Hematopoietic multipotent progenitor cell treated with erythropoietin and hydrocortisone succinate and interleukin-3 and kit ligand, for 6 days (in vitro differentiated cells): ENCODE data around the gene TMEM163.
"Not testable (repeated sequence)": the region's sequence is repeated elsewhere in the genome, so short reads cannot be mapped to it uniquely, and the experiment has no call there.

Experiments used
- DNase-seq: peaks from one replicate; pipeline ENCODE4 v3.0.0-alpha.2; 2015

Gene TMEM163

DNA sequence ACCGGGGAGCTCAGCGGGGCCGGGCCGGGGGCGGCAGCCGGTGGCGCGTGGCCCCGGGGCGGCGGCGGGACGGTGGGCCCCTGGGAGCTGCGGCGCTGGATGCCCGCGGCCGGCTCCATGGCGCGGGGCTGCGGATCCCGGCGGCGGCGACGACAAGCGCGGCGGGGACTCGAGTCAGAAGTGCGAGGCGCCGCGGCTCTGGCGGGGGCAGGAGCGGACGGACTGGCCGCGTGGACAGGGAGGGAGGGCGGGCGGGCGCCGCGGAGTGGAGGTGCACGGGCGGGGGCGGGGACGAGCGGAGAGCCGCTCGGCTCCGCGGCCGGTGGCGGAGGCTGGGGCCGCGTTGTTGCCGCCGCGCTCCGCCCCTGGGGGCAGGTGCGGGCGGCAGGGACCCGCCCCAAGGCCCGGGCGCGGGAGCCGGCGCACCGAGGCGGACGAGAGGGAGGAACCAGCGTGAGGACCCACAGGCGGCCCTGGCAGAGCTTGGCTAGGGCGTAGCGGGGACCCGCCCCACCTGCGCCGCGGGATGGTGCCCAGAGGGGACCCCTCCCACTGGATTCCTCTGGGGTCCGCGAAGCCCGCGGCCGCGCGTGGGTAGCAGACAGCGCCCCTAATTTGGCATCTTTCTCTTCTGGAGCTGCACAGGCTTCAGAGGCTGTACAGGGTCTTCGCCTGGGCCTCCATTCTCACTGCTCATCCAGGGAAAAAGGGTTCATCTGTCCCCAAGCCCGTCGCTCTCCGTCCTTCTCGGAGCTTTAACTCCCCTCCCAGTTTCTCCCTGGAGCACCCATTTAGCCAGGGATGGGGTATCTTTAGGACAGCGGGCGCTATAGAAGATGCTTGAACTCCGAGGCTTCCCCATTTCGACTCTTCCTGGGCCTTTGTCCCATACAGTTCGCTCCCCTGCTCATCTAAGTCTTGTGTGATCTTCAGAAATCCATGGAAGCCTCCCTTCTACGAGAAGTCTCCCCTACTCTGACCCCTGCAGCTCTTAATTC is at the start of gene TMEM163:
Gene TMEM163, minus strand, starts transcription at position 184 of the 998 bp plus-strand sequence.
- DNase-seq: no peak

DNA sequence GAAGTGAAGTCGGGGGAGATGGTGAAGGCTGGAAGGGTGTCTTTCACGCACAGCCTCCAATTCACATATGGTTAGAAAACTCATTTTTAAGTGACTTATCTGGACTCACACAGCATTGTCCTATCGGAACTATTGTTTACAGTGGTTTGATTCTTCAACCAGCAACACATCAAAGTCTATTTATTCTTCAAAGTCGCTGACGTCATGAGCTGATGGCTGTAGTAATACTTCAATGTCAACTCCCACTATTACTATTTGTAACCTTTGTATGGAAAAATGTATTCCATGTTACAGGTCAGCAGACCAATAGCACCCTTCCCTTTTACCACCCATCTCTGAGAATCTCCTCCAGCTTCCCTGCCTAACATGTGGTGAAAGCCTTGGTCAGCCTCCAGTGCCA is 47.8 kb upstream of the TMEM163 start:
- DNase-seq: no peak

DNA sequence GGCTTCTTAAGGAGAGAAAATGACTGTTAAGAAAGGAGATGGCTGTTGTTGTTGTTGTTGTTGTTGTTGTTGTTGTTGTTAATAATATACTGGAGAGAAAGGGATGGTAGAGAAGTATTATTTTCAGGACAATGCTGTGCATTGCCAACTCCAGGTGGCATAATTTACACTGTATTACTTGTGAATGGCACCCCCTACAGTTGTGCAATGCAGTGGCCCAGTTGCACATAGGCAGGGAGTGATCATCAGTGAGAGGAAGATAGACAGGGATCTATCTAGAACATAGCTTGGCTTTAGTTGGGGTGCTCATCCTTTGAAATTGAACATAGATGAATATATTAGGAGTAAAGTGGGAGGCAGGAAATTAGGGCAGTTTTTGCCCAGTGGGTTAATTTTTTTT is 47.2 kb upstream of the TMEM163 start:
- DNase-seq: no peak

DNA sequence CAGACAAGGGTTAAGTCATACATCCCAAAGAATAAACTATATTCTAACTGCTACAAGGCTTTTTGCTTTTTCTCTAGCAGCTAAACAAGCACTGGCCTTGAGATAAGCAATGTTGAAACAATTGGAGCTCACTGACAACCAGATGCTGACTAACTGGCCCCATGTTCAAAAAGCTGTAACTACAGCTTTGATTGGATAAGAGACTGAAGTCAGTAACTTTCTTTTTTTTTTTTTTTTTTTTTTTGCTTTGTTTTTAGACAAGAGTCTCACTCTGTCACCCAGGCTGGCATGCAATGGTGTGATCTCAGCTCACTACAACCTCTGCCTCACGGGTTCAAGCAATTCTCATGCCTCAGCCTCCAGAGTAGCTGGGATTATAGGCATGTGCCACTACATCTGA is 45.4 kb upstream of the TMEM163 start:
- no peak for DNase-seq

DNA sequence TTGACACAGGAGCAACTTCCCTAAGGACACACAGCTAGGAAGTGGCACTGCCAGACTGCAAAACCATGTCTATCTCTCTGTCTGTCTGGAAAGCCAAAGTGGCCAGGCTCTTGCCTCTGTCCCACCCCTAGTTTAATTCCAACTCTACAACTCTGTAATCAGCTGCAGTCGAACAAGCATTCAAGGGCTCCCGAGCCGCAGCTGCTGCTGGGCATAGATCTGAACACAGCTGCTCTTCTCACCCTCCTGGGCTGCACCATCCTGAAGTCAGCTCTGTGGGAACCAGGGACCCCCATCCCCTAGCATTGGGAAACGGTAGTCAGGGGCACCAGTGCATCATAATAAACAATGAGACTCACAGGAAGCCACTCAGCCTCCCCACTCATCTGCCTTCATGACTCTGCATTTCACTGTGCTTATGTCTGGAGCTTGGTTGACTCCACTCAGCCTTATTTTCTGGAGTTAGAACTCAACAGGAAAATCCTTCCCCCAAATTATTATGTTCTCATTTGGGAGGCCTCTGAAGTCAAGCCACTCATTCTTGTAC is 44.4 kb upstream of the TMEM163 start:
- no peak for DNase-seq

DNA sequence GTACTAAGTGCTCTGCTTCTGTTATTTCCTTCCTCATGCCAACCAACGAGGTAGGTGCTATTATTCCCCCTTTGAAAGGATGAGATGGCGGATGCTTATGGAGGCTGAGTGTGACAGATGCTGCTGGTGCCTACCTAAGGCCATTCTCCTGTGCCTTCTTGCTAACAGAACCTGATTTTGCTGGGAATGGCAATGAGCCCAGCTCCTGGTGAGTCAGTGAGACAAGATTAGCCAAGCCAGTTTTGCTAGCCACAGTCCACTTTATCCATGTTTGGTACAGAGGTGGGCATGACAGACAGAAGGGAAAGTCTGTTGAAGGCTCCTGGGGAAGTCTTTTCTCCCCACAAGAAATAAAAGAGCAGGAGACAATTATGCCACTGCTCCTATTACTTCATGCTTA is 43.7 kb upstream of the TMEM163 start:
- no peak for DNase-seq

DNA sequence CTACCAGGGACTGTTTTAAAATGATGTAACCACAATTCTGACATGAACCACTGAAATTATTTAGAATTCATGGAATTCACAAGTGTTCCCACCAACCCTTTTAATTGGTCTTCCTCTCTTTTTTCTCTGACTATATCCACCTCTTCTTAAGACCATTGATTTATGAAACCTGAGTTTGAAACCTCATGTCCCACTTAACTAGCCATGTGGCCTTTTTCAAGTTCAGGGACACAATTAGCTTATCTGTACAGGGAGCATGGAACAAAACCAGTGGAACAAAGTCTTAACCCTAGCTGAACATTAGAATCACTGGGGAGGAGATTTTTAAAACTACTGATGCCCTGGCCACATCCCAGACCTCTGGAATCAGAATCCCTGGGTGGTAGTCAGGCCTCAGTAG is 41.6 kb upstream of the TMEM163 start:
- DNase-seq: no peak

DNA sequence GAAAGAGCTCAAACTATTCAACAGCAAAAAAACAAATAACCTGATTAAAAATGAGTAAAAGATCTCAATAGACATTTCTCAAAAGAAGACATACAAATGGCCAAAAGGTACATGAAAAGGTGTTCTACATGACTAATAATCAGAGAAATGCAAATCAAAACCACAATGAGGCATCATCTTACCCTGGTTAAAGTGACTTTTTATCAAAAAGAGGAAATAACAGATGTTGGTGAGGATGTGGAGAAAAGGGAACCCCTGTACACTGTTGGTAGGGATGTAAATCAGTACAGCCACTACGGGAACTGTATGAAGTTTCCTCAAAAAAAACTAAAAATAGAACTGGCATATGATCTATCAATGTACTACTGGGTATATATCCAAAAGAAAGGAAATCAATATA is 39.8 kb upstream of the TMEM163 start:
- DNase-seq: peak; percentile 18

DNA sequence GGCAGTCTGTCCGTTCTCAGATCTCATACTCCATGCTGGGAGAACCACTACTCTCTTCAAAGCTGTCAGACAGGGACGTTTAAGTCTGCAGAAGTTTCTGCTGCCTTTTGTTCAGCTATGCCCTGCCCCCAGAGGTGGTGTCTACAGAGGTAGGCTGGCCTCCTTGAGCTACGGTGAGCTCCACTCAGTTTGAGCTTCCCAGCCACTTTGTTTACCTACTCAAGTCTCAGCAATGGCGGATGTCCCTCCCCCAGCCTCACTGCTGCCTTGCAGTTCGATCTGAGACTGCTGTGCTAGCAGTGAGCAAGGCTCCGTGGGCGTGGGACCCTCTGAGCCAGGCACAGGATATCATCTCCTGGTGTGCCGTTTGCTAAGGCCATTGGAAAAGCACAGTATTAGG is 33.2 kb upstream of the TMEM163 start:
- DNase-seq: not testable (repeated sequence)

DNA sequence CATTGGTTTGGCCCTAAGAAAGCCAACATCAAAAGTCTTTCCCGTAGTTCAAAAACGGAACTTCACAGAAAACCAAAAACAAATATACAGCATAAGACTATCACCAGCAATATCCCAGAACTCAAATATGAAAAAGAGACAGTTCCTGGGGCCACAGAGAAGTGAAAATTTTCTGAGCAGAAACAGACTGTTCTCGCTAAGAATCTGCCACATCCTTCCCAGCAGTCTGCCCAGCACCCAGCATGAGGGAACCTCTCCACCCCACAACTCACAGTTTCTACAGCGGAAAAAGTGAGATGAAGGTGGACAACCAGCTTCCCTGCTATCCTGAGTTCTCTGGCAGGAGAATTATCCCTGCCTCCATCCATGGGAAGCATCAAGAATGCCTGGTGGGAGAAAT is 26.7 kb upstream of the TMEM163 start:
- DNase-seq: no peak

DNA sequence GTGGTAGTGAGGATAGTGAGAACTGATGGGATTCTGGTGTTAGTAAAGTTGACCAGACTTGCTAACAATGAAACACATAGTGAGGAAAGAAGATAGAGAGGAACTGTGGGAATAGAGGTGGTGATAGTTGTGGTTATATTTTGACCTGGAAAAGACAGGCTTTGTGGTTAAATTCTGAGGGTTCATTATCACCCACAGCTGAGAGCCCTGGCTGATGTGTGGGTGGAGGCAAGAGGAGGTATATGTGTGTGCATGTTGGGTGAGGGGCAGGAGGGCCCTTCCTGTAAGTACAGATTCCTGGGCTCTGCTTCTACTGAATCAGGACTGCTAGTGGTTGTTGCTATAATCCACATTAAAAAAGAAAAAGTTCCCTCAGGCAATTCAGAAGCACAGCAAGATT is 26.2 kb upstream of the TMEM163 start:
- peak; percentile 43 for DNase-seq

DNA sequence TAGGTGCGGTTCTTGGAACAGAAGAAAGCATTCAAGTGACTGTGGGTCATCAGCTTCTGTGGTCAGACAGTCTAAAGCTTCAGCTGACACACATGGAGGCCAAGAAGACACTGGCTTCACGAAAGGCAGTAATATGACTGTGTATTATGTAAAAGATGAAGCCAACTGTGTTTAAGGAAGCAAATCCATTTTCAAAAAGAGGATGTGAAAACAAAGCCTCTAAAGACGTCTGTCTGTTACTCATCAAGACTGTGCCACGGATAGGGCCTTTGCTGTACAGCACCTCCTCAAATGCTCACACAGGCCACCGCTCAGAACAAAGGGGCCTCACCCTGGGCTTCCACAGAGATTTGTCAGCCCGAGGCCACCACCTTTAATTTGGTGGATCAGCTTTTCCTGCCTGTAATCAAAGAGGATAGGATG is 21.1 kb upstream of the TMEM163 start:
- DNase-seq: no peak

DNA sequence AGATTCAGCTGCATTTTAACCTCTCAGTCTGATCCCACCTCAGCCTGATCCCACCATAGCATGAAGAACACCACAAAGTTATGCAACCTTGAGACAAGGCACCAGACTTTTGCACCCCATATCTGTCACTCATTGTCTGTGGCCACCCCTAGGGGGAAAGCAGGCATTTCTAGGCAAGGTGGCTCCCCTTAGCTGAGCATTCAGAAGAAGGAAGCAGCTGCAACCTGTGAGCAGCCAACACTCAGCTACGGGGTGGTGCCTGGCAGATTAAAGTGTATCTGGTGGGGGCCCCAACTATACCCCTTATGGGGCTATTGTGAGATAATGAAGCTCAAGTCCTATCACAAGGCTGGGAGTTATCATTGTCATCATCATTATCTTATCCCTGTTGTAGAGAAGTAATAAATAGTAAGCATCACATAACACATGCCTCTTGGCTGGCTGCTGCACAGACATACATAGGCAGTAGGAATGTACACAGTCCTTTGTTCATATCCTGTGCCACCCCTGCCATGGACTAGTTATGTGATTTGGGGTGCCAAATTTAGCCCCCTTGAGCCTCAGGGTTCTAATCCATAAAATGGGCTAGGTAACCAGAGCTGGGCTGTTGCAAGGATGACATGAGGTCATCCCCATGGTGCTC is 20.6 kb upstream of the TMEM163 start:
- DNase-seq: peak; percentile 17

DNA sequence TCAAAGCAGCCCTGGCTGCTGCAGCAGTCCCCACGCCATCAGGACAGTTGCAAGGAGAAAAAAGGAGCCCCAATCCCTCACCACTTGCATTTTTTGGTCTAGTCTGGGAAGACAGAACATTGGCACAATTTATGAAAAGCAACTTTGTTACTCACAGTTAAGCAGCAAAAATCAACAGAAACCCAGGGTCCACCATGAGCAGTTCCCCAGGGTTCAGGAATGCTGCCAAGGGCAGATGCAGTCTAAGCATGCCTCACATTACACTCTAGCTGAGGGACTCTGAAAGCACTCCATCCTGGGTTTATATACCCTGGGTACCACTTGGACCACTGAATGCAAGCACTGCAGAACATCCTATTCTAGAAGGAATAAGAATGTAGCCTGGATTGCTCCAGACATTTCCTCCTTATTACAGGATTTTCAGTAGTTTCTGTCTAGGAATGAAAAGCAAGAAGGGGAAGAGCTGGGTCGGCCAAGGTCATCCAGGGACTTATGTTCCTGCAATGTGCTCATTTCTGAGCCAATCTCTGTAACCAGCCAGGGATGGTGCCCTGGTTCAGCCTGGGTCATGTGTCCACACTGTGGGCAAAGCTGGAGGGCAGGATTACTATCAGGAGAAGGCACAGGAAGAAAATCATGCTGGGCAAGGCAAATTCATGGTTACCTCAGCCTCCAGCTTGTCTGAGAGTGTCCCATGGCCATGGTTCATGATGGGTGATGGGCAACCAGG is 19.5 kb upstream of the TMEM163 start:
- no peak for DNase-seq

DNA sequence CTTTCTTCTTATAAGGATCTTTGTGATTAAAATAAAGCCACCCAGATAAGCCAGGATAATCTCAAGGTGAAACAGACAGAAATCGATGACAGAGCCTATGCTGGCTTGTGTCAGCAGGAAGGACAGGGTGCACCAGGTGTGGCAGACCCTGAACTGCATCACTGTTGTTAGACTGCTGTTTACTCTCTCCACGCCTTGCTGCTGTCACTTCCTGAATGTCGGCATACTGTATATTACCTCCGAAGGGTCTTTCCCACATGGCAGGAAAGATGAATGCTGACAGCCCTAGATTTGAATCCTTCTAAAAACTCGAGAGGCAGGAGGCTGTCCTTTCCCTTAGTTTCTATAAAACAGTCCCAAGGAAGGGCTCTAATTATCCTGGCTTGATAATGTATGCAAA is 18.9 kb upstream of the TMEM163 start:
- DNase-seq: no peak

DNA sequence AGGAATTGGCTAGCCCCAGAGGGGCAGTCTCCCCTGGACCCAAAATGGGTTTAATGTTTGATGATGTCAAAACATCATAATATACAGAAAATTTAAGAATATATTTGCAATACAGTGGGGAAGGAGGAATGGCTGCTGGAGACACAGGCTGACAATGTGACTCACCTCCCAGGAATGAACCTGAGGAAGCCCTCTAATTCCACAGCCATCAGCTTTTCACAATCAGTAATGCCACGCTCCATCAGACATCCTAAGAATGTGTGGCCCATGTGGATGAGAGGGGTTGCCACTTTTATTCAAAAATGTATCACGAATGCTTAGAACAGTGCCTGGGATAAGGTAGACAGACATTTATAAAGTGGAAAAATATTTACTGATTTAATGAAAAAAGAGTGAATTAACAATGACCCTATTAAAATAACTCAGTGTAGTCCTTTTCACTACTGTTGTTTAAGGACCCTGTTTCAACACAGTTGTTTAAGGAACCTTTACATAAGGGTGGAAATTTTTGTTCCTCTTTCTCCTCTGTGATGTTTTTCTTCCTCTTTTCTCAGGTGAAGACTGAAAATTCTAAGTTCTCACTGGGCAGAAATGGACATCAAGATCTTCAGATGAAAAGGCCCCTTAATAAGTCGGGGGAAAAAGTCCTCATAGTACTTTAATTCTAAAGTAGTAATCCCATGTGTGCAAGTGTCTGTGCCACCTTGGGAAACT is 17.5 kb upstream of the TMEM163 start:
- peak; percentile 54 for DNase-seq

DNA sequence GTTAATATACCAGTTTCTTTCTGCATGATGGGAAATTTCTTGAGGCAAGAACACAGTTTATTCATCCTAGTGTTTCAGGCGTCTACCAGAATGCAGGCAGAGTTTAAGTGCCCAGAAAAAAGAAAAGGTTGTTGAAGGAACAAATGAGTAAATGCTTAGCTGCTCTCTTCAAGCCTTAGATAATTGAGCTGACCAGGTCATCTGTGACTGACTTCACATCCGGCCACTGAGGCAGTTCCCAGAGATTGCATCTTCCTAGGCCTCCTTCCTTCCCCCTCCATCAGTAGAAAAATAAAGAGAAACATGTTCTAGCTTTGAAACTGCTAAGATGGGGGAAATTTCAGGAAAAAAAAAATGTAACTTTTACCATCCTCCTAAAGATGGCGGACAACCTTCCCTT is 9.4 kb upstream of the TMEM163 start:
- DNase-seq: no peak

DNA sequence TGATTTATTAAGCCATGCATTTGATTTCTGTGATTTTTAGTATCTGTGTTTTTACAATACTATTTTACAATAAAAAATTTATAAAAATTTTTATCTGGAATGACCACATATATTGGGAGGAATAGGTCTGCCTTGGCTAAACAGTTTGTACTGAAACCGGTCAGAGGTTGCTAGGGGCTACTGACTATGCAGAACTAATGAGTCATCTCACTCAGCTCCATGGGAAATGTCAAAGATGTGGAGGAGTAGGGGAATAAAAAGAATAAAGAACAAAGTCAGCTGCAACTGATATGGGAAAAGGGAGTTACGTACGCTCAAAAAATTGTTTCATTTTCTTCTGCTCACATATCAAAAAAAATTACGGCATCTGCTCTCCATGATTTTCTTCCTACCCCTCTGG is 8.6 kb upstream of the TMEM163 start:
- no peak for DNase-seq

DNA sequence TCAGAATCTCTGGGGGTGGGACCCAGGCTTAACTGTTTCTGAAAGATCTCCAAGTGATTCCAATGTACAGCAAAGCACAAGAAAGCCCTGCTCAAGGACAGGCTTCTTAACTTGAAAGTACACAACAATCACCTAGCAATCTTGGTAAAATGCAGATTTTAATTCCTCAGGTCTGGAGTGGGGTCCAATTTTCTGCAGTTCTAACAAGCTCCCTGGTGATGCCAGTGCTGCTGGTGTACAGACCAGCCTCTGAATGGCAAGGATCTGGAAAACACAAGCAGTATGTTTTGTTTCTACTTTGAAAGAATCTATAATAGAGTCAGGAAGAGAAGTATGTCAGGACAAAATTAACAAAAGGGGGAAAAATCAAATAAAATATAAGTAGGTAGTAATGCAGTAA is 7.8 kb upstream of the TMEM163 start:
- DNase-seq: no peak

DNA sequence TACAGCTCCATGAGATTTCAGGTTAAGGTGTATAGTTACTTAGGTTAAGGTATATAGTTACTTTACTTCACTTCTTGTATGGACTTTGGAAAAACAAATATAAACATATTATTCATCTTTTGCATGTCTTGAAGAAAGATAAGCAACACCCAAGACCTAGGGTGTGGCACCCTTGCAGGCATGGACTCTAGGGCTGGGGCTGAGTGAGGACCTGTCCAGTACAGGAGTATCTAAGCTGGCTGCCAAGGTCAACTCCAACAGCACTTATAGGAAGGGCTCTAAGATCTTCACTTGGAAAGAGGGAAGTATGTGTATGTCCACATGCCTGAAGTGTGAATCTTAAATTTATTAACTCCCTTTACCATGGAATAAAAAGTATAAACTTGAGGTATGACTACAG is 7.1 kb upstream of the TMEM163 start:
- no peak for DNase-seq

DNA sequence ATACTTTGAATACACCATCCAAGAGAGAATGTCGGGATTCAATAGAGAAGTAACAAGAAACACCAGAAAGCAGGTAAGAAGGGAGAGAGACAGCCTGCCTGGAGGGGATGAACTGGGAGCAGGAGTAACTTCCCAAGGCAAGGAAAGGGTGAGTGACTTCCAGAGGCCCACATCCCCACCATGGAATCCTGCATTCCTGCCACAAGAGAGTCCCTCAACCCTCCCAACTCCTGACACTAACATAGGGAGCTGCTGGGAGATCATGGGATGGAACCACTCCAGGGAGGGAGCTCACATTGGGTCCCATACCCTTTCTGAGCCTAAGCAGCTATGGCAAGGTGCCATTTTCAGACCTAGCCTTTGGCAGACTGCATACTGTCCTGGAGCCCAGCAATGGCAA is 5.5 kb upstream of the TMEM163 start:
- no peak for DNase-seq

DNA sequence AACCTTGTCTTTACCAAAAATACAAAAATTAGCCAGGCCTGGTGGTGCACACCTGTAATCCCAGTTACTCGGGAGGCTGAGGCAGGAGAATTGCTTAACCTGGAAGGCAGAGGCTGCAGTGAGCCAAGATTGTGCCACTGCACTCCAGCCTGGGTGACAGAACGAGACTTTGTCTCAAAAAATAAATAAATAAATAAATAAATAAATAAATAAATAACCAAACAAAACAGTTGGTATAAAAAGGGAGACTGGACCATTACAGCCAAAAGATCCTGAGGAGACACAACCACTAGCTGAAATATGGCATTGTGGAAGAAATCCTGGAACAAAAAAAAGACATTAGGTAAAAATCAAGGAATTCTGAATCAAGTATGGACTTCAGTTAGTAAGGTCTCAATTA is 4.9 kb upstream of the TMEM163 start:
- DNase-seq: not testable (repeated sequence)

DNA sequence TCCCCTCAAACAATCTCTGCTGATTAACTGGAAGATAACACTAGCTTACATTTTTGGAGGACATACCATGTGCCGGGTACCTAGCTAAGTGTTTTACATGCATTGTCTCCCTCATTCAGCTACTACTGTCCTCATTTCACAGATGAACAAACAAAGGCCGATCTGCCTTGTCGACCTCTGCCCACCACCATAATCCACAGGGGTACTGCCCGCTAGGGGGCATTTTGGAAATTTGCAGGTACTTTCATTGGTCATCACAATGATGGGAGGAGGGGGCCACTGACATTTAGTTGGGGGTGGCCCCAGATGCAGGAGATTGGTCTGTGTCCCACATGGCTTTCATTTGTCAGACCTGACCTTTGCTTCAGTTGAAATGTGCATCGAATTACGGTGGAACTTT is 3.9 kb upstream of the TMEM163 start:
- DNase-seq: no peak
